Adrenal gland (tissue), 5 donors: Measurements from ENCODE around the gene ADAMTS20.

ENCODE experiments used
- CTCF ChIP-seq, 6 experiments: fragments of 450-650 bp in 4 of 6; fragments of 200-600 bp in 2 of 6; sonication (generic) in 1 of 6; IDR thresholded peaks; 1 replicate in 5 of 6; 2 replicates in 1 of 6; pipeline versions ENCODE4 v1.5.1 to v1.8.0; 2016 to 2021; ENCODE audit warnings: antibody characterized with exemption in 6 of 6, mild to moderate bottlenecking in 2 of 6, moderate library complexity in 1 of 6
- POLR2A ChIP-seq, 2 donors: fragments of 450-650 bp; IDR thresholded peaks; one replicate each; pipeline ENCODE4 v1.6.1; 2017; ENCODE audit warnings: antibody characterized with exemption in 2 of 2, mild to moderate bottlenecking in 2 of 2, moderate library complexity in 1 of 2
- donor health status: DM: no; HTN: no; CAD: no.

GRCh38 chr12:43416981-43417380, 135.0 kb downstream of the ADAMTS20 start:
- TF ChIP-seq POLR2A (IDR thresholded peaks at IDR 0.05), result no peak
- TF ChIP-seq CTCF (IDR thresholded peaks at IDR 0.05), result no peak
